Colonic mucosa (tissue), 4 donors: Measurements from ENCODE around the gene ASTN2. TPM values are rescaled to one million over a fixed set of nuclear protein-coding genes. Genes with fewer than 3 reads are reported as not detected.

Experiments
- DNase-seq: peaks from one replicate; pipeline ENCODE4 v3.0.0-alpha.2; 2020
- H3K27ac ChIP-seq: fragments of 200-600 bp; one replicate; pipeline ENCODE4 v1.8.0; 2021
- H3K27me3 ChIP-seq: fragments of 200-600 bp; one replicate; pipeline ENCODE4 v1.8.0; 2021
- H3K36me3 ChIP-seq: fragments of 200-600 bp; one replicate; pipeline ENCODE4 v1.8.0; 2021
- H3K4me1 ChIP-seq: fragments of 200-600 bp; one replicate; pipeline ENCODE4 v1.8.0; 2021; ENCODE audit warnings: mild to moderate bottlenecking
- H3K4me3 ChIP-seq: fragments of 200-600 bp; one replicate; pipeline ENCODE4 v1.8.0; 2021
- H3K9ac ChIP-seq, 2 donors: one replicate each; pipeline ENCODE4 v1.7.0; 2013; ENCODE audit warnings: control low read depth in 2 of 2, low read depth in 2 of 2, low read length in 2 of 2
- H3K9me3 ChIP-seq: fragments of 200-600 bp; one replicate; pipeline ENCODE4 v1.8.0; 2021
- intact Hi-C: fragments of 100-400 bp; cut with DNase I; formaldehyde crosslinking; loops from one replicate; pipeline ENCODE4 v1.14.1; 2022
- total RNA-seq, 2 donors: library from RNA; stranded (reverse); fragmentation: NEBNext Ultra II Directional in 1 of 2; extraction: Animal tissue kit (Norgen Biotek cat#: 25700) in 1 of 2; gene quantifications; one replicate each; pipeline ENCODE4 v1.2.1, GENCODE V29; 2021
- TF ChIP-seq, protein P1 (sequence below): fragments of 200-600 bp; IDR thresholded peaks from one replicate; pipeline ENCODE4 v1.8.0; 2022; ENCODE audit warnings: antibody characterized with exemption, mild to moderate bottlenecking
- donor health status: healthy.
- donor health status: DM: no; HTN: no; CAD: no.
- donor health status: DM: no; HTN: no; CAD: no.

ASTN2 gene
- total RNA-seq, 2 donors from 2014 or later, result 2.5 to 6.1 TPM

DNA sequence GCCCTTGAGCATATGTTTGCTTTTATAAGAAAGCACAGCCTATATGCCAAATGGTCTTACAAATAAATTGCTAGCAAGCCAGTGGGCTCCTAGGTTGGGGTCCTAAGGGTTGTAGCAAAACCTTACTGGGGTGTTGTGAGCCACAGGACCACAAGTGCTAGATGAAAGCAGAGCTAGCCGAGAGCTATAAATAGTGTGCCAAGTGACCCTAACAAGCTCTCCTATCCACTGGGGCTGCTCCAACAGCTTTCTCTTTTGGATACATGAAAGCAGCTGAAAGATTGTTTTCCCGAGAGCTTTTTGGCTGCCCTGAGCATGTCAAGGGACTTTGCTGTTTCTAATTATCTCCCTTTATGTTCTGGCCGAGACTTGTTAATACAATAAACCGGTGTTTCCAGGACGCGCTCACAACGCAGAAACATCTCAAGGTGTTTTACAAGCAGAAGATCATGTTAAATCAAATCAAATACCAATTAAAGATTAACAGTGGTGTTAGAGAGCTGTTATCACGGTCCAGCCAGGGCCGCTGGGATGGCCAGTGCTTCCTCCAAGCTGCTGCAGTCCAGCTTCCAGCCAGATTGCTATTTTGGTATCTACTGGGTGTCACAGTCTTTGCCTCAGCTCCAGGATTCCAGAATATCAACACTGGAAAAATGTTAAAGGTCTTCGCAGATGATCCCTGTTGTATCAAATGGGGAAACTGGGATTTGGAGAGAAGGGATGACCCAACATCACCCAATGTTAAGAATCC is 351.0 kb downstream of the ASTN2 start:
- TF ChIP-seq, protein P1, sequence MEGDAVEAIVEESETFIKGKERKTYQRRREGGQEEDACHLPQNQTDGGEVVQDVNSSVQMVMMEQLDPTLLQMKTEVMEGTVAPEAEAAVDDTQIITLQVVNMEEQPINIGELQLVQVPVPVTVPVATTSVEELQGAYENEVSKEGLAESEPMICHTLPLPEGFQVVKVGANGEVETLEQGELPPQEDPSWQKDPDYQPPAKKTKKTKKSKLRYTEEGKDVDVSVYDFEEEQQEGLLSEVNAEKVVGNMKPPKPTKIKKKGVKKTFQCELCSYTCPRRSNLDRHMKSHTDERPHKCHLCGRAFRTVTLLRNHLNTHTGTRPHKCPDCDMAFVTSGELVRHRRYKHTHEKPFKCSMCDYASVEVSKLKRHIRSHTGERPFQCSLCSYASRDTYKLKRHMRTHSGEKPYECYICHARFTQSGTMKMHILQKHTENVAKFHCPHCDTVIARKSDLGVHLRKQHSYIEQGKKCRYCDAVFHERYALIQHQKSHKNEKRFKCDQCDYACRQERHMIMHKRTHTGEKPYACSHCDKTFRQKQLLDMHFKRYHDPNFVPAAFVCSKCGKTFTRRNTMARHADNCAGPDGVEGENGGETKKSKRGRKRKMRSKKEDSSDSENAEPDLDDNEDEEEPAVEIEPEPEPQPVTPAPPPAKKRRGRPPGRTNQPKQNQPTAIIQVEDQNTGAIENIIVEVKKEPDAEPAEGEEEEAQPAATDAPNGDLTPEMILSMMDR, result no peak
- intact Hi-C loops, result no loop called here
- Histone ChIP-seq H3K9ac (no peak overlapping the region), H3K27ac (no peak overlapping the region), H3K4me3 (no peak overlapping the region), H3K4me1 (no peaks in the 10 kb centered on the region), H3K36me3 (no peaks in the 10 kb centered on the region), H3K27me3 (no peaks in the 10 kb centered on the region), H3K9me3 (no peaks in the 10 kb centered on the region)
- DNase-seq, result no peak

DNA sequence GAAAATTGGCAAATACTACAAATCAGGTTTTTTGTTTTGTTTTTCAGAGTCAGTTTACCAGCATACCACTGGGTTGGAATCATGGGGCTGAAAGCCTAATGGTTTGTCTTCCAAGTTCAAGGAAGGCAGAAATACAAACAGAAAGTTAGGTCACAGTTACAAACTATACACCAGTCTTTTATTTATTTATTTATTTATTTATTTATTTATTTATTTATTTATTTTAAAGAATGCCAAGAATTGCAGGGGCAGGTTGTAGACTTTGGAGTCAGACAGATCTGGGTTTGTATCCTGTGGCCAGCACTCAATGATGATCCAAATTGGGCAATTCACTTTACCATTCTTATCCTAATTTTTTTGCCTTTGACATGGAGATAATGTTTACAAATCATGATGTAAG is 353.9 kb downstream of the ASTN2 start:
- Histone ChIP-seq H3K36me3 (no peaks in the 10 kb centered on the region), H3K4me1 (no peaks in the 10 kb centered on the region), H3K9ac (no peak overlapping the region), H3K9me3 (no peaks in the 10 kb centered on the region), H3K27me3 (no peaks in the 10 kb centered on the region), H3K27ac (no peak overlapping the region), H3K4me3 (no peak overlapping the region)
- intact Hi-C loops, result no loop called here
- no peak for DNase-seq
- TF ChIP-seq, protein P1, result no peak

DNA sequence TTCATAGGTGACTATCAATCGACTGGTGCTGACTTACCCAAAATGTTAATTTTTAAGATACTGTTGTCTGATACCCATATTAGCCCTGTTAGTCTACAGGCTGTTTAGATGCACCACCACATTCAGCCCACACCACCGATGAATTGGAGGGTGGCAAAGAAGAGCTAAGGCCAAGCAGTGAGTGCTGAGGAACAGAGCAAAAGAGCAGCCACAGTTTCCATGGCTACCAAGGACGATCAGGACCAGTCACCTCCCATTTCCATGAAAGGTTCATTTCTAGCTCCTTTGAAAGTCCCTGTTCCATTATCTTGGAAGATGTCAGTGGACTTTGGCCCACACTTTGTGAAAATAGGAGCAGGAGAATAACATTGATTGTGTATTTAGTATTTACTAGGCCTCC is 364.9 kb downstream of the ASTN2 start:
- TF ChIP-seq, protein P1, result no peak
- intact Hi-C loops, result no loop called here
- Histone ChIP-seq H3K27ac (no peak overlapping the region), H3K9me3 (no peaks in the 10 kb centered on the region), H3K4me3 (no peak overlapping the region), H3K9ac (no peak overlapping the region), H3K4me1 (no peaks in the 10 kb centered on the region), H3K27me3 (no peaks in the 10 kb centered on the region), H3K36me3 (no peaks in the 10 kb centered on the region)
- no peak for DNase-seq

DNA sequence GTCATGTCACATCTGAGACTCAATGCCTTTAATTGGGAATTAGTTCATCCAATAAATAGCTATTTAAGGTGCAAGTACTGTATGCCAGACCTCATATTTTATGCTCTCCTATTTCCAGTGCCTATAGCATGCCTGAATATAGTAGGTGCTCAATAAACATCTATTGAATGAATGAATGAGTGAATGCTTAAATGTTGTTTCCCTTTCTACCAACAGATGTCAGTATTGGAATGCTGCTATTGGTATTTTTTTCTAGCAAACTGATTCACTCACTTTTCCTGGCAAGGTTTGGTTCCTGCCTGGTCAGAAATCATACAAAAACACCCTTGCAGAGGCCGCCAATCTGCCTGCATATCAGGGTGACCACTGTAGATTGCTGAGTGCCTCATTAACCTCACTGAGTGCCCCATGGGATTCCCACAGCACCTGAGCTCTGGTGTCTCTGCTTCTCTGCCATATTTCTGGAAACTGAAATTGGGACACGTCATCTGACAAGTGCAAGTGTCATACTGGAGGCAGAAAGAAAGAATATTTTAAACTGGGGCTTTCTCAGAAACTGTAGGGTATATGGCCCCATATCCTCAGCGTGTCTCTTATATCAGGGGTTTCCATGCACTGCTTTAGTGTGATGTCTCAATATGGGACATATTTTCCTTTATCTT is 368.1 kb downstream of the ASTN2 start:
- Histone ChIP-seq H3K27ac (no peak overlapping the region), H3K4me3 (no peak overlapping the region), H3K27me3 (no peaks in the 10 kb centered on the region), H3K9me3 (no peaks in the 10 kb centered on the region), H3K4me1 (no peaks in the 10 kb centered on the region), H3K36me3 (no peaks in the 10 kb centered on the region), H3K9ac (no peak overlapping the region)
- DNase-seq, result no peak
- intact Hi-C loops, result no loop called here
- TF ChIP-seq, protein P1, result no peak

DNA sequence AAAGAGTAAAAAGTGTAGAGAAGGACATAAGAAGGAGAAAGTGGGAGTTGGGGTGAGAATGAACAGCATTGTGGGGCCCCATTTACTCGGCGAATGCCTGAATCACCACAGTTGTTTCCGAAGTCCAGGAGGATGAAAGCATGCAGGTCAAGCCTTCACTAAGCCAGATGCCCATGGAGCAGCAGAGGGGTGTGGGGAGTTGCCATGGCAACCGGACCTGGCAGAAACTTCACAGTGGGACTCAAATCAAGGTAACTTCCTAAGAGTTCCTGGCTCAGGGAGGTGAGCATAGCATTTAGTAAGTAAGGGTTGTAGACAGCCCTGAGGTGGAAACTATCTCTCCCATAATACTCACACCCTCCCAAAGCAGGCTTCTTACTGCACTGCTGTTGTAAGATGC is 370.6 kb downstream of the ASTN2 start:
- no peak overlapping the region for H3K4me3 ChIP-seq
- H3K9me3 ChIP-seq, result no peaks in the 10 kb centered on the region
- no peaks in the 10 kb centered on the region for H3K36me3 ChIP-seq
- H3K4me1 ChIP-seq, result no peaks in the 10 kb centered on the region
- no peak for DNase-seq
- H3K27me3 ChIP-seq, result no peaks in the 10 kb centered on the region
- intact Hi-C loops, result no loop called here
- no peak overlapping the region for H3K9ac ChIP-seq
- H3K27ac ChIP-seq, result no peak overlapping the region
- TF ChIP-seq, protein P1, result no peak
